T47D (cell line): ENCODE results near the gene NLRP2B.
"Not testable (repeated sequence)": the region's sequence is repeated elsewhere in the genome, so short reads cannot be mapped to it uniquely, and the experiment has no call there.

Experiments
- DNase-seq, 2 experiments: peaks; one replicate each; pipeline versions ENCODE4 v3.0.0 to v3.0.0-alpha.2; 2011 to 2012; ENCODE audit warnings: low read depth in 1 of 2, low spot score in 1 of 2
- JUND ChIP-seq: IDR thresholded peaks from 2 replicates; pipeline ENCODE4 v1.6.1; 2012; ENCODE audit warnings: low read depth
- in situ Hi-C: cut with HindIII; loops from 2 replicates; pipeline ENCODE4 v1.10.0; 2016; ENCODE audit warnings: low sequenced_read_pairs, low pct_unique_long_range_greater_than_20kb

NLRP2B gene

GRCh38 chrX:57643698-57644097, 36.4 kb downstream of the NLRP2B start:
- DNase-seq: no peak
- in situ Hi-C loops: no loop called here
- no peak for TF ChIP-seq JUND

- no peak for DNase-seq
- TF ChIP-seq JUND: no peak
- in situ Hi-C loops: no loop called here
Measured at GRCh38 chrX:57641338-57641737, 38.7 kb downstream of the NLRP2B start.

GRCh38 chrX:57640674-57641016, 39.4 kb downstream of the NLRP2B start:
- DNase-seq: no peak
- in situ Hi-C loops: no loop called here

GRCh38 chrX:57629438-57629837, 50.6 kb downstream of the NLRP2B start:
- DNase-seq, in situ Hi-C loops: not testable (repeated sequence)

More at GRCh38 chrX:57640674-57641016, 39.4 kb downstream of the NLRP2B start:
- TF ChIP-seq JUND: no peak
